Spleen (tissue), 7 donors: ENCODE data around the gene KLF7.

Experiments
- CTCF ChIP-seq, 11 experiments: fragments of 200-600 bp in 7 of 11; fragments of 450-650 bp in 4 of 11; sonication (generic) in 4 of 11; IDR thresholded peaks in 8 of 11; conservative IDR thresholded peaks in 3 of 11; 1 replicate in 7 of 11; 2 replicates in 4 of 11; pipeline versions ENCODE4 v1.4.0 to v1.8.0; 2016 to 2021; ENCODE audit warnings: antibody characterized with exemption in 11 of 11, inconsistent platforms in 4 of 11, mild to moderate bottlenecking in 1 of 11
- POLR2A ChIP-seq, 3 donors: fragments of 450-650 bp; IDR thresholded peaks; one replicate each; pipeline ENCODE4 v1.5.1; 2017; ENCODE audit warnings: antibody characterized with exemption in 3 of 3, mild to moderate bottlenecking in 1 of 3
- donor health status: DM: no; HTN: no; CAD: no; lungs with moderate emphysema.
- donor health status: DM: no; HTN: no; CAD: no.
- donor health status: DM: no; HTN: no; CAD: no.

DNA sequence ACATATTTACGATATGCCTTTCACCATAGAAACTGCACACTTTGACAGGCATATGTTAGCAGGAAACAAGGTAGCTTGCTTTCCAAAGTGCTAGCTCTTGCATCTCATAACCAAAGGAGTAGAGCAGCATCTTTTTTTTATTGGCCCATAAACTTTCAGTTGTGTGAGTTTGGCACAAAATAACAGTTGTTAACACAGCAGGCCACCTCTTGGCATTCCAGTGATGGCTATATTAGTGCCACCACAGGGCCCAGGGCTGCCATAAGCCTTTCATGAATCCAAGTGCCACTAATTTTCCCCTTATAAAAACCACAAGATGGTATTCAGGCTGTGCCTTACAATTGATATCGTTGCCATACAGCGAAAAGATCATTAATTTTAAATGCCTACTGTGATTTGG lies 40.3 kb upstream of the KLF7 start:
- TF ChIP-seq CTCF (IDR thresholded peaks at IDR 0.05 in 8 of 11, conservative IDR thresholded peaks at IDR 0.05 in 3 of 11) (no peak), POLR2A (IDR thresholded peaks at IDR 0.05) (no peak)
